HG03108 (cell line): ENCODE data around the gene NANS.
"Not testable (repeated sequence)": the region's sequence is repeated elsewhere in the genome, so short reads cannot be mapped to it uniquely, and the experiment has no call there.

ENCODE experiments used
- ATAC-seq: cut with Tn5 transposase; IDR thresholded peaks from one replicate; pipeline ENCODE4 v1.9.1; 2021; ENCODE audit warnings: moderate library complexity; ENCODE audit not compliant: unreplicated experiment

Gene NANS

GRCh38 chr9:98129451-98129881 lies 72.9 kb downstream of the NANS start:
- peak; percentile 59 for ATAC-seq

GRCh38 chr9:98130060-98130459 lies 73.5 kb downstream of the NANS start:
- not testable (repeated sequence) for ATAC-seq

GRCh38 chr9:98130576-98131228 lies 74.2 kb downstream of the NANS start:
- no peak for ATAC-seq

- ATAC-seq: no peak
Observed at GRCh38 chr9:98132158-98132557, 75.6 kb downstream of the NANS start.
